Astrocyte (in vitro differentiated cells and primary cell): ENCODE results near the gene TGFBRAP1. TPM values are rescaled to one million over a fixed set of nuclear protein-coding genes. Genes with fewer than 3 reads are reported as not detected.

ENCODE experiments used
- total RNA-seq: library from RNA; stranded (reverse); gene quantifications from 2 replicates; pipeline ENCODE4 v1.2.1, GENCODE V29; 2021

Gene TGFBRAP1
- total RNA-seq, 1 donor from 2014 or later = 25.1 TPM

Other genes starting within 250 kb of the TGFBRAP1 start
- 0.22 TPM in 1 of 2 replicates, not detected in the other for gene GPR45, start 88.0 kb downstream of the TGFBRAP1 start, total RNA-seq
- 21.6 and 22.6 TPM in 2 replicates for gene C2orf49, start 7.8 kb upstream of the TGFBRAP1 start, total RNA-seq
- gene FHL2, start 69.3 kb upstream of the TGFBRAP1 start, total RNA-seq = 104 and 115 TPM in 2 replicates